Sigmoid colon (tissue), 7 donors: ENCODE measurements around the gene COG5. TPM values are rescaled to one million over a fixed set of nuclear protein-coding genes. Genes with fewer than 3 reads are reported as not detected.

Experiments used
- DNase-seq: peaks from one replicate; pipeline ENCODE4 v3.0.0-alpha.2; 2019
- H3K27ac ChIP-seq, 4 donors: fragments of 200-600 bp; sonication (generic); one replicate each; pipeline ENCODE4 v1.5.1; 2016 to 2019; ENCODE audit warnings: mild to moderate bottlenecking in 1 of 4
- H3K27me3 ChIP-seq, 3 donors: fragments of 200-600 bp; sonication (generic); one replicate each; pipeline ENCODE4 v1.5.1; 2019; ENCODE audit warnings: mild to moderate bottlenecking in 1 of 3
- H3K36me3 ChIP-seq, 4 donors: fragments of 200-600 bp; sonication (generic); one replicate each; pipeline ENCODE4 v1.5.1; 2016 to 2019
- H3K4me1 ChIP-seq, 4 donors: fragments of 200-600 bp; sonication (generic); one replicate each; pipeline ENCODE4 v1.5.1; 2017 to 2019
- H3K4me3 ChIP-seq, 4 donors: fragments of 200-600 bp; sonication (generic); one replicate each; pipeline ENCODE4 v1.5.1; 2017 to 2019; ENCODE audit warnings: mild to moderate bottlenecking in 2 of 4, moderate library complexity in 1 of 4
- H3K9me3 ChIP-seq, 4 donors: fragments of 200-600 bp in 3 of 4; sonication (generic) in 3 of 4; one replicate each; pipeline versions ENCODE4 v1.5.1 to v1.6.1; 2013 to 2019
- CTCF ChIP-seq, 4 experiments: fragments of 450-650 bp in 3 of 4; fragments of 200-600 bp in 1 of 4; IDR thresholded peaks; one replicate each; pipeline ENCODE4 v1.5.1; 2016 to 2019; ENCODE audit warnings: antibody characterized with exemption in 4 of 4, mild to moderate bottlenecking in 3 of 4, moderate library complexity in 2 of 4
- EP300 ChIP-seq, 4 donors: sonication (generic); formaldehyde crosslinking; IDR thresholded peaks; one replicate each; pipeline ENCODE4 v1.6.1; 2017; ENCODE audit warnings: antibody characterized with exemption in 4 of 4
- POLR2A ChIP-seq, 2 donors: fragments of 450-650 bp; IDR thresholded peaks; one replicate each; pipeline ENCODE4 v1.6.1; 2016; ENCODE audit warnings: antibody characterized with exemption in 2 of 2, mild to moderate bottlenecking in 2 of 2, moderate library complexity in 2 of 2
- POLR2AphosphoS5 ChIP-seq, 4 donors: sonication (generic); formaldehyde crosslinking; IDR thresholded peaks; one replicate each; pipeline ENCODE4 v1.6.1; 2017; ENCODE audit warnings: antibody characterized with exemption in 4 of 4
- WGBS, 2 donors: extraction: QIAGEN DNeasy Blood & Tissue Kit; methylation state at CpG; one replicate each; pipeline ENCODE4 v1.1.7; 2013; 5-methylcytosine and 5-hydroxymethylcytosine counted together
- intact Hi-C: fragments of 100-400 bp; cut with DNase I; formaldehyde crosslinking; loops from one replicate; pipeline ENCODE4 v1.15.1; 2023
- polyA plus RNA-seq, 3 donors: library from polyadenylated mRNA; stranded (reverse); fragments of 200-250 nt; gene quantifications; one replicate each; pipeline ENCODE4 v1.2.3, GENCODE V29; 2013
- total RNA-seq, 4 donors: library from RNA; depleted of rRNA; stranded (reverse); fragments of >200 nt; gene quantifications; one replicate each; pipeline ENCODE4 v1.1.0, GENCODE V29; 2016
- donor health status: healthy with polysubstance abuse.
- donor health status: Bipolar disorder and iron deficiency.
- donor health status: healthy.

Gene COG5
- total and polyA plus RNA-seq, 7 donors, result 11.0 to 73.4 (median 27.6) TPM

GRCh38 chr7:107213193-107213788 is 350.4 kb downstream of the COG5 start:
- no peak for DNase-seq
- TF ChIP-seq EP300 (IDR thresholded peaks at IDR 0.05) (no peak), CTCF (IDR thresholded peaks at IDR 0.05) (no peak), POLR2A (IDR thresholded peaks at IDR 0.05) (no peak), POLR2AphosphoS5 (IDR thresholded peaks at IDR 0.05) (no peak)
- Histone ChIP-seq H3K9me3 (no peaks in the 10 kb centered on the region), H3K4me3 (no peak overlapping the region), H3K27ac (no peak overlapping the region), H3K4me1 (peaks cover 0 to 6% (median 1%) of the 10 kb centered on the region in 4 donors), H3K27me3 (no peaks in the 10 kb centered on the region), H3K36me3 (peaks cover 0 to 18% (median 2%) of the 10 kb centered on the region in 4 donors)
- 94 to 96% methylated on average over 5 of the region's 5 CpGs for WGBS, 2 donors
- intact Hi-C loops, result no loop called here

GRCh38 chr7:107212725-107213124 is 351.0 kb downstream of the COG5 start:
- Histone ChIP-seq H3K36me3 (peaks cover 0 to 19% (median 2%) of the 10 kb centered on the region in 4 donors), H3K4me1 (peaks cover 0 to 12% (median 6%) of the 10 kb centered on the region in 4 donors), H3K4me3 (no peak overlapping the region), H3K27ac (no peak overlapping the region), H3K9me3 (no peaks in the 10 kb centered on the region), H3K27me3 (no peaks in the 10 kb centered on the region)
- intact Hi-C loops, result no loop called here
- WGBS, 2 donors, result 77 to 91% methylated on average over 2 of the region's 2 CpGs
- TF ChIP-seq EP300 (IDR thresholded peaks at IDR 0.05) (no peak), POLR2A (IDR thresholded peaks at IDR 0.05) (no peak), POLR2AphosphoS5 (IDR thresholded peaks at IDR 0.05) (no peak), CTCF (IDR thresholded peaks at IDR 0.05) (no peak)
- no peak for DNase-seq

GRCh38 chr7:107210400-107210799 is 353.3 kb downstream of the COG5 start:
- Histone ChIP-seq H3K27me3 (no peaks in the 10 kb centered on the region), H3K4me3 (no peak overlapping the region), H3K27ac (no peak overlapping the region), H3K9me3 (no peaks in the 10 kb centered on the region), H3K36me3 (peaks cover 0 to 40% (median 5%) of the 10 kb centered on the region in 4 donors), H3K4me1 (peaks cover 0 to 18% (median 10%) of the 10 kb centered on the region in 4 donors)
- 98 to 99% methylated on average over 4 of the region's 4 CpGs for WGBS, 2 donors
- intact Hi-C loops, result no loop called here
- no peak for DNase-seq
- no peak for TF ChIP-seq POLR2AphosphoS5 (IDR thresholded peaks at IDR 0.05)
- no peak for TF ChIP-seq CTCF (IDR thresholded peaks at IDR 0.05)
- TF ChIP-seq EP300 (IDR thresholded peaks at IDR 0.05), result no peak
- TF ChIP-seq POLR2A (IDR thresholded peaks at IDR 0.05), result no peak

GRCh38 chr7:107209565-107209964 is 354.2 kb downstream of the COG5 start:
- Histone ChIP-seq H3K9me3 (no peaks in the 10 kb centered on the region), H3K4me3 (no peak overlapping the region), H3K27ac (no peak overlapping the region), H3K36me3 (peaks cover 3 to 49% (median 6%) of the 10 kb centered on the region in 4 donors), H3K4me1 (peaks cover 0 to 18% (median 10%) of the 10 kb centered on the region in 4 donors), H3K27me3 (no peaks in the 10 kb centered on the region)
- intact Hi-C loops, result no loop called here
- WGBS, 2 donors, result 26 to 83% methylated on average over 4 of the region's 4 CpGs
- no peak for DNase-seq
- TF ChIP-seq EP300 (IDR thresholded peaks at IDR 0.05) (no peak), POLR2AphosphoS5 (IDR thresholded peaks at IDR 0.05) (no peak), POLR2A (IDR thresholded peaks at IDR 0.05) (no peak), CTCF (IDR thresholded peaks at IDR 0.05) (no peak)
